Measurements from ENCODE around the gene SHMT2. TPM values are rescaled to one million over a fixed set of nuclear protein-coding genes. Genes with fewer than 3 reads are reported as not detected.

Gene SHMT2
- total and polyA plus RNA-seq, 9 of the 15 experiments (the other 6 are each of a cell fraction or from before 2014, with no cell fraction given), result 46.1 to 319 (median 115) TPM

DNA sequence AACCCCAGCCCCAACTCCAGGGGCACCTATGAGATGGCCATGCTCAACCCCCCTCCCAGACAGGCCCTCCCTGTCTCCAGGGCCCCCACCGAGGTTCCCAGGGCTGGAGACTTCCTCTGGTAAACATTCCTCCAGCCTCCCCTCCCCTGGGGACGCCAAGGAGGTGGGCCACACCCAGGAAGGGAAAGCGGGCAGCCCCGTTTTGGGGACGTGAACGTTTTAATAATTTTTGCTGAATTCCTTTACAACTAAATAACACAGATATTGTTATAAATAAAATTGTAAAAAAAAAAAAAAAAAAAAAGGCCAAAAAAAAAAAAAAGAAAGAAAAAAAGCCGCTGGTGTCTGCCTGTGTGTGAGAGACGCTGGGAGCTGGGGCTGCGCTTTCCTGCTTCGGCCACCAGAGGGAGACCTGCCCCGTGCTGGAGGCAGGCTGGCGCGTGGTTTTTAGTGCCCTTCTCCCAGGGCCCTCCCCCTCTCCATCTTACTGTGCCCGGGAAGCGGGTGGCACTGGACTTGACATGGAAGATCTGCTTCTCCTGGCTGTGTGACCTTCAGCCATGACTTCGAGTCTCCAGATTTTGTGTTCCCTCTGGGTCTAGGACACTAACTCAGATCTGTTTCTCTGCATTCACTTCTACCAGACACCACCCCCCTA, 16.3 kb upstream of the SHMT2 start:
- FAIRE-seq (peak; percentile 92), ATAC-seq (peak; percentile 81), DNase-seq (ENCODE audit: extremely low read depth in 1 of 4, low spot score in 3 of 4) (peak; percentile 84 to 94 (median 90))
- Histone ChIP-seq H3K9ac (ENCODE audit: insufficient read depth in 1 of 2, low read depth in 2 of 2, low read length in 2 of 2) (no peak overlapping the region), H4K20me1 (replicated peaks; ENCODE audit: control insufficient read depth, insufficient read depth, low read length) (peaks cover 17% of the 10 kb centered on the region; the same call in 1 of the 2 replicates), H3K4me3 (no peak overlapping the region), H3K9me3 (replicated peaks; ENCODE audit: control insufficient read depth, insufficient read depth, low read depth, low read length) (no peaks in the 10 kb centered on the region), H3K4me2 (ENCODE audit: insufficient read depth, low read length) (peak overlapping the region; percentile 48; the same call in 1 of the 2 replicates), H3K36me3 (ENCODE audit: control insufficient read depth, insufficient read depth, low read length) (no peaks in the 10 kb centered on the region), H3K27ac (ENCODE audit: extremely low read depth, low read depth, low read length) (no peak overlapping the region), H3K9me1 (ENCODE audit: control insufficient read depth, insufficient read depth, low read length) (peaks cover 5% of the 10 kb centered on the region), H3K27me3 (ENCODE audit: control insufficient read depth in 2 of 2, insufficient read depth in 2 of 2, low read length in 2 of 2) (peaks cover 24 to 71% of the 10 kb centered on the region in 2 experiments; a peak in 4 of 5 replicates), H2AFZ (ENCODE audit: low read depth, low read length) (peak overlapping the region; percentile 87), H3K79me2 (ENCODE audit: control insufficient read depth, insufficient read depth, low read length) (no peaks in the 10 kb centered on the region), H3K4me1 (replicated peaks in 1 of 2; ENCODE audit: control insufficient read depth in 2 of 2, insufficient read depth in 2 of 2, low read length in 2 of 2) (peaks cover 17 to 56% of the 10 kb centered on the region in 2 experiments; a peak in 4 of 5 replicates)
- in situ Hi-C loops (cut with MboI) (no loop called here), intact Hi-C loops (cut with micrococcal nuclease) (loop anchor here (1.0 to 2.0 kb wide), 3 partner anchors 26 to 240 kb away; no protein-coding TSS in a partner anchor)
- POLR2A ChIA-PET, result interaction anchor here (0.6 to 1.5 kb wide), 7 partner anchors 17 to 301 kb away, joined by 3 to 5 read pairs (median 4); partner anchors contain the start of gene SHMT2
- CTCF ChIA-PET (ENCODE audit: low intra/inter-chr PET ratio), result interaction anchor here (0.5 to 7.2 kb wide), 10 partner anchors 16 to 1927 kb away, joined by 3 to 186 read pairs (median 5); partner anchors contain the start of gene SHMT2
- WGBS (ENCODE audit: insufficient coverage, low coverage, missing lambda C conversion rate), result 3% methylated on average over 15 of the region's 16 CpGs
- BruUV-seq (replicated peaks), result no TSS peak
- TF ChIP-seq CREM (IDR thresholded peaks at IDR 0.05; ENCODE audit: low read depth), result peak; percentile 58
- TF ChIP-seq, protein P1, sequence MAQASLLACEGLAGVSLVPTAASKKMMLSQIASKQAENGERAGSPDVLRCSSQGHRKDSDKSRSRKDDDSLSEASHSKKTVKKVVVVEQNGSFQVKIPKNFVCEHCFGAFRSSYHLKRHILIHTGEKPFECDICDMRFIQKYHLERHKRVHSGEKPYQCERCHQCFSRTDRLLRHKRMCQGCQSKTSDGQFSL (CRISPR knock-in tag; IDR thresholded peaks at IDR 0.05), result 0 out of 2 replicates have a peak, but pooled peaks have one; percentile 28
- TF ChIP-seq, protein P1 (tag; IDR thresholded peaks at IDR 0.05), result no peak
- TF ChIP-seq, protein P2, sequence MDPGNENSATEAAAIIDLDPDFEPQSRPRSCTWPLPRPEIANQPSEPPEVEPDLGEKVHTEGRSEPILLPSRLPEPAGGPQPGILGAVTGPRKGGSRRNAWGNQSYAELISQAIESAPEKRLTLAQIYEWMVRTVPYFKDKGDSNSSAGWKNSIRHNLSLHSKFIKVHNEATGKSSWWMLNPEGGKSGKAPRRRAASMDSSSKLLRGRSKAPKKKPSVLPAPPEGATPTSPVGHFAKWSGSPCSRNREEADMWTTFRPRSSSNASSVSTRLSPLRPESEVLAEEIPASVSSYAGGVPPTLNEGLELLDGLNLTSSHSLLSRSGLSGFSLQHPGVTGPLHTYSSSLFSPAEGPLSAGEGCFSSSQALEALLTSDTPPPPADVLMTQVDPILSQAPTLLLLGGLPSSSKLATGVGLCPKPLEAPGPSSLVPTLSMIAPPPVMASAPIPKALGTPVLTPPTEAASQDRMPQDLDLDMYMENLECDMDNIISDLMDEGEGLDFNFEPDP (CRISPR knock-in tag; IDR thresholded peaks at IDR 0.05), result no peak
- no peak for TF ChIP-seq ZC3H8 (IDR thresholded peaks at IDR 0.05)
- TF ChIP-seq, protein P3, sequence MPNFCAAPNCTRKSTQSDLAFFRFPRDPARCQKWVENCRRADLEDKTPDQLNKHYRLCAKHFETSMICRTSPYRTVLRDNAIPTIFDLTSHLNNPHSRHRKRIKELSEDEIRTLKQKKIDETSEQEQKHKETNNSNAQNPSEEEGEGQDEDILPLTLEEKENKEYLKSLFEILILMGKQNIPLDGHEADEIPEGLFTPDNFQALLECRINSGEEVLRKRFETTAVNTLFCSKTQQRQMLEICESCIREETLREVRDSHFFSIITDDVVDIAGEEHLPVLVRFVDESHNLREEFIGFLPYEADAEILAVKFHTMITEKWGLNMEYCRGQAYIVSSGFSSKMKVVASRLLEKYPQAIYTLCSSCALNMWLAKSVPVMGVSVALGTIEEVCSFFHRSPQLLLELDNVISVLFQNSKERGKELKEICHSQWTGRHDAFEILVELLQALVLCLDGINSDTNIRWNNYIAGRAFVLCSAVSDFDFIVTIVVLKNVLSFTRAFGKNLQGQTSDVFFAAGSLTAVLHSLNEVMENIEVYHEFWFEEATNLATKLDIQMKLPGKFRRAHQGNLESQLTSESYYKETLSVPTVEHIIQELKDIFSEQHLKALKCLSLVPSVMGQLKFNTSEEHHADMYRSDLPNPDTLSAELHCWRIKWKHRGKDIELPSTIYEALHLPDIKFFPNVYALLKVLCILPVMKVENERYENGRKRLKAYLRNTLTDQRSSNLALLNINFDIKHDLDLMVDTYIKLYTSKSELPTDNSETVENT (CRISPR knock-in tag; IDR thresholded peaks at IDR 0.05), result no peak
- TF ChIP-seq, protein P4, sequence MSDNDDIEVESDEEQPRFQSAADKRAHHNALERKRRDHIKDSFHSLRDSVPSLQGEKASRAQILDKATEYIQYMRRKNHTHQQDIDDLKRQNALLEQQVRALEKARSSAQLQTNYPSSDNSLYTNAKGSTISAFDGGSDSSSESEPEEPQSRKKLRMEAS (CRISPR knock-in tag; IDR thresholded peaks at IDR 0.05), result peak; percentile 64
- TF ChIP-seq, protein P5, sequence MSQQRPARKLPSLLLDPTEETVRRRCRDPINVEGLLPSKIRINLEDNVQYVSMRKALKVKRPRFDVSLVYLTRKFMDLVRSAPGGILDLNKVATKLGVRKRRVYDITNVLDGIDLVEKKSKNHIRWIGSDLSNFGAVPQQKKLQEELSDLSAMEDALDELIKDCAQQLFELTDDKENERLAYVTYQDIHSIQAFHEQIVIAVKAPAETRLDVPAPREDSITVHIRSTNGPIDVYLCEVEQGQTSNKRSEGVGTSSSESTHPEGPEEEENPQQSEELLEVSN (IDR thresholded peaks at IDR 0.05; ENCODE audit: borderline replicate concordance in 1 of 2, extremely low read depth in 1 of 2, insufficient read depth in 1 of 2, insufficient read length in 1 of 2, low read depth in 1 of 2, low read length in 1 of 2, poor library complexity in 1 of 2, severe bottlenecking in 1 of 2), result peak in 1 of 2 experiments; percentile 42
- TF ChIP-seq, protein P6, sequence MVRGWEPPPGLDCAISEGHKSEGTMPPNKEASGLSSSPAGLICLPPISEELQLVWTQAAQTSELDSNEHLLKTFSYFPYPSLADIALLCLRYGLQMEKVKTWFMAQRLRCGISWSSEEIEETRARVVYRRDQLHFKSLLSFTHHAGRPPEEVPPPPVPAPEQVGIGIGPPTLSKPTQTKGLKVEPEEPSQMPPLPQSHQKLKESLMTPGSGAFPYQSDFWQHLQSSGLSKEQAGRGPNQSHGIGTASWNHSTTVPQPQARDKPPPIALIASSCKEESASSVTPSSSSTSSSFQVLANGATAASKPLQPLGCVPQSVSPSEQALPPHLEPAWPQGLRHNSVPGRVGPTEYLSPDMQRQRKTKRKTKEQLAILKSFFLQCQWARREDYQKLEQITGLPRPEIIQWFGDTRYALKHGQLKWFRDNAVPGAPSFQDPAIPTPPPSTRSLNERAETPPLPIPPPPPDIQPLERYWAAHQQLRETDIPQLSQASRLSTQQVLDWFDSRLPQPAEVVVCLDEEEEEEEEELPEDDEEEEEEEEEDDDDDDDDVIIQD (CRISPR knock-in tag; IDR thresholded peaks at IDR 0.05), result no peak
- peak in 1 of 2 experiments; percentile 36; a peak in 1 of 4 replicates for TF ChIP-seq MAZ (CRISPR knock-in tag; conservative IDR thresholded peaks at IDR 0.05 in 1 of 2, IDR thresholded peaks at IDR 0.05 in 1 of 2)

All from K562 (cell line).